HEK293 (cell line): ENCODE data around the gene RARRES2.

Source experiments
- CTCF ChIA-PET: fragments of 350-600 bp; formaldehyde crosslinking; extraction: SDS; loops from one replicate; lab custom pipeline; 2021; ENCODE audit warnings: antibody characterized with exemption; lab: Yijun Ruan, JAX
- POLR2A ChIA-PET: fragments of 300-600 bp; formaldehyde crosslinking; extraction: SDS; loops from one replicate; lab custom pipeline; 2020; ENCODE audit warnings: antibody characterized with exemption, inconsistent platforms; lab: Yijun Ruan, JAX
- H3K27ac ChIP-seq: fragments of 200-500 bp; sonication (Bioruptor generic); 2 replicates; pipeline ENCODE4 v1.5.1; 2014; ENCODE audit warnings: low read depth, low read length, control low read depth, inconsistent platforms; ENCODE audit errors: extremely low read depth
- H3K36me3 ChIP-seq, 2 experiments: fragments of 200-500 bp in 1 of 2; sonication (Bioruptor generic) in 1 of 2; 1 replicate in 1 of 2; 2 replicates in 1 of 2; pipeline ENCODE4 v1.5.1; 2014 to 2017; ENCODE audit warnings: inconsistent platforms in 2 of 2, low read length in 2 of 2; ENCODE audit not compliant: control insufficient read depth in 2 of 2, insufficient read depth in 1 of 2
- H3K4me1 ChIP-seq: fragments of 200-500 bp; sonication (Bioruptor generic); 2 replicates; pipeline ENCODE4 v1.5.1; 2014; ENCODE audit warnings: mild to moderate bottlenecking, low read length, inconsistent platforms; ENCODE audit not compliant: control insufficient read depth, insufficient read depth
- H3K4me3 ChIP-seq: 2 replicates; pipeline ENCODE4 v1.5.1; 2011; ENCODE audit warnings: low read depth, mild to moderate bottlenecking, control low read depth, low read length, moderate library complexity
- H3K9me3 ChIP-seq: fragments of 200-500 bp; sonication (Bioruptor generic); 2 replicates; pipeline ENCODE4 v1.5.1; 2014; ENCODE audit warnings: low read depth, low read length, inconsistent platforms; ENCODE audit not compliant: control insufficient read depth, insufficient read depth
- GFI1B ChIP-seq: fragments of 450-650 bp; formaldehyde crosslinking; IDR thresholded peaks from 2 replicates; pipeline ENCODE4 v1.5.1; 2016; ENCODE audit warnings: missing biosample characterization, missing genetic modification characterization
- HIC1 ChIP-seq: fragments of 450-650 bp; formaldehyde crosslinking; IDR thresholded peaks from 2 replicates; pipeline ENCODE4 v1.5.1; 2016; ENCODE audit warnings: missing biosample characterization, missing genetic modification characterization
- HOXC10 ChIP-seq: sonication (generic); formaldehyde crosslinking; IDR thresholded peaks from 2 replicates; pipeline ENCODE4 v1.8.1; 2023; ENCODE audit warnings: mild to moderate bottlenecking, missing genetic modification reagents
- INSM2 ChIP-seq: fragments of 450-650 bp; formaldehyde crosslinking; IDR thresholded peaks from 2 replicates; pipeline ENCODE4 v1.5.1; 2016; ENCODE audit warnings: missing biosample characterization, missing genetic modification characterization
- KLF10 ChIP-seq: fragments of 450-650 bp; IDR thresholded peaks from 2 replicates; pipeline ENCODE4 v1.5.1; 2018; ENCODE audit warnings: missing biosample characterization, mild to moderate bottlenecking, missing genetic modification characterization
- MYNN ChIP-seq: fragments of 450-650 bp; formaldehyde crosslinking; IDR thresholded peaks from 2 replicates; pipeline ENCODE4 v1.5.1; 2016; ENCODE audit warnings: missing biosample characterization, missing genetic modification characterization, borderline replicate concordance
- REST ChIP-seq: fragments of 450-650 bp; formaldehyde crosslinking; IDR thresholded peaks from 2 replicates; pipeline ENCODE4 v1.5.1; 2016; ENCODE audit warnings: missing biosample characterization, missing genetic modification characterization
- TRIM28 ChIP-seq: IDR thresholded peaks from 2 replicates; pipeline ENCODE4 v1.6.1; 2011; ENCODE audit warnings: low read length, control low read depth, borderline replicate concordance
- ZBTB6 ChIP-seq: fragments of 450-650 bp; formaldehyde crosslinking; IDR thresholded peaks from 2 replicates; pipeline ENCODE4 v1.5.1; 2017; ENCODE audit warnings: missing biosample characterization, missing genetic modification characterization
- ZEB2 ChIP-seq: fragments of 450-650 bp; formaldehyde crosslinking; IDR thresholded peaks from 2 replicates; pipeline ENCODE4 v1.5.1; 2016; ENCODE audit warnings: missing biosample characterization, missing genetic modification characterization
- ZNF114 ChIP-seq: fragments of 450-650 bp; formaldehyde crosslinking; IDR thresholded peaks from 2 replicates; pipeline ENCODE4 v1.5.0; 2017; ENCODE audit warnings: missing biosample characterization, missing genetic modification characterization
- ZNF121 ChIP-seq: fragments of 450-650 bp; formaldehyde crosslinking; IDR thresholded peaks from 2 replicates; pipeline ENCODE4 v1.5.1; 2016; ENCODE audit warnings: missing biosample characterization, missing genetic modification characterization
- ZNF132 ChIP-seq: fragments of 450-650 bp; formaldehyde crosslinking; IDR thresholded peaks from 2 replicates; pipeline ENCODE4 v1.5.1; 2017; ENCODE audit warnings: missing biosample characterization, missing genetic modification characterization, borderline replicate concordance
- ZNF184 ChIP-seq: fragments of 450-650 bp; IDR thresholded peaks from 2 replicates; pipeline ENCODE4 v1.5.1; 2018; ENCODE audit warnings: missing biosample characterization, mild to moderate bottlenecking, missing genetic modification characterization
- ZNF202 ChIP-seq: fragments of 450-650 bp; formaldehyde crosslinking; IDR thresholded peaks from 2 replicates; pipeline ENCODE4 v1.5.1; 2016; ENCODE audit warnings: missing biosample characterization, missing genetic modification characterization, borderline replicate concordance
- ZNF211 ChIP-seq: fragments of 450-650 bp; formaldehyde crosslinking; IDR thresholded peaks from 2 replicates; pipeline ENCODE4 v1.5.1; 2016; ENCODE audit warnings: low read depth, missing biosample characterization, missing genetic modification characterization
- ZNF629 ChIP-seq: fragments of 450-650 bp; formaldehyde crosslinking; IDR thresholded peaks from 2 replicates; pipeline ENCODE4 v1.5.1; 2017; ENCODE audit warnings: missing biosample characterization, missing genetic modification characterization
- ZNF701 ChIP-seq: fragments of 450-650 bp; formaldehyde crosslinking; IDR thresholded peaks from 2 replicates; pipeline ENCODE4 v1.5.1; 2016; ENCODE audit warnings: missing biosample characterization, missing genetic modification characterization

Gene RARRES2

GRCh38 chr7:150388709-150389531 is 47.5 kb upstream of the RARRES2 start:
- Histone ChIP-seq H3K36me3 (peaks cover 0 to 20% of the 10 kb centered on the region in 2 experiments; a peak in 1 of 3 replicates), H3K27ac (no peak overlapping the region)

More at GRCh38 chr7:150388709-150389531, 47.5 kb upstream of the RARRES2 start:
- Histone ChIP-seq H3K4me1 (no peaks in the 10 kb centered on the region), H3K4me3 (no peak overlapping the region), H3K9me3 (no peaks in the 10 kb centered on the region)
- CTCF ChIA-PET: interaction anchor here (0.7 kb wide), 1 partner anchor 18 kb away, joined by 3 read pairs; no protein-coding TSS in a partner anchor
- POLR2A ChIA-PET: no interaction called here
- no peak for TF ChIP-seq REST (tag by site-specific recombination)
- TF ChIP-seq GFI1B: no peak
- TF ChIP-seq ZNF114: no peak
- TF ChIP-seq KLF10: no peak
- TF ChIP-seq INSM2 (tag by site-specific recombination): no peak
- TF ChIP-seq ZNF132 (tag by site-specific recombination): no peak
- no peak for TF ChIP-seq ZNF701 (tag by site-specific recombination)
- no peak for TF ChIP-seq ZNF121 (tag by site-specific recombination)
- no peak for TF ChIP-seq ZEB2 (tag by site-specific recombination)
- TF ChIP-seq ZNF202 (tag by site-specific recombination): no peak
- TF ChIP-seq HIC1 (tag by site-specific recombination): no peak
- no peak for TF ChIP-seq ZBTB6 (tag by site-specific recombination)
- no peak for TF ChIP-seq MYNN (tag by site-specific recombination)
- TF ChIP-seq HOXC10 (CRISPR knock-in tag): no peak
- no peak for TF ChIP-seq ZNF211 (tag by site-specific recombination)
- no peak for TF ChIP-seq ZNF184 (tag by site-specific recombination)
- TF ChIP-seq TRIM28: no peak
- TF ChIP-seq ZNF629 (tag by site-specific recombination): no peak
